LoVo (cell line): ENCODE data around the gene TM9SF1.
"Not testable (repeated sequence)": the region's sequence is repeated elsewhere in the genome, so short reads cannot be mapped to it uniquely, and the experiment has no call there.

Experiments
- DNase-seq: peaks from one replicate; pipeline ENCODE4 v3.0.0-alpha.2; 2016; ENCODE audit warnings: low spot score

The TM9SF1 gene

GRCh38 chr14:24224618-24225071 lies 29.4 kb upstream of the TM9SF1 start:
- DNase-seq: no peak

DNA sequence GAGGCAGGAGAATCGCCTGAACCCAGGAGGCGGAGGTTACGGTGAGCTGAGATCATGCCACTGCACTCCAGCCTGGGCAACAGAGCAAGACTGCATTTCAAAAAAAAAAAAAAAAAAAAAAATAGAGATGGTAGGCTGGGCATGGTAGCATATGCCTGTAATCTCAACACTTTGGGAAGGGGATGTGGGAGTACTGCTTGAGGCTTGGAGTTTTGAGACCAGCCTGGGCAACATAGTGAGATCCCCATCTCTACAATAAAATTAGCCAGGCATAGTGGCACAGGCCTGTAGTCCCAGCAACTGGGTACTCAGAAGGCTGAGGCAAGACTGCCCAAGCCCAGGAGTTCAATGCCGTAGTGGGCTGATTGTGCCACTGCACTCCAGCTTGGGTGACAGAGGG lies 27.7 kb upstream of the TM9SF1 start:
- DNase-seq: not testable (repeated sequence)

DNA sequence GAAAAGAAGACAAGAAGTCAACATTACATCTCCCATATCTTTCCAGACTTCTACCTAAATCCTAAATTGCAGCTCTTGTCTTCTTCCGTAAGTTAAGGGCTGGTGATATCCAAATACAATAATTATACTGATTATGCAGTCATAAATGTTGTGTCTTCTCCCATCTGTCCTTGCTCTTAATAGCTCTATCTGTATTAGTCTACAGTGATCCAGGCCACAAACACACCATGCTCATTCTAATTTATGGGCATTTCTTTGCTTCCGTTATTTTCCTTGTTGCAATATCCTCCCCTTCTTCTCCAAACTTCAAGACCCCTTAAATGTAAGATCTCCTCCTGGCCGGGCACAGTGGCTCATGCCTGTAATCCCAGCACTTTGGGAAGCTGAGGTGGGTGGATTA lies 24.3 kb upstream of the TM9SF1 start:
- DNase-seq: no peak

- no peak for DNase-seq
Observed at GRCh38 chr14:24219080-24219479, 23.8 kb upstream of the TM9SF1 start.

DNA sequence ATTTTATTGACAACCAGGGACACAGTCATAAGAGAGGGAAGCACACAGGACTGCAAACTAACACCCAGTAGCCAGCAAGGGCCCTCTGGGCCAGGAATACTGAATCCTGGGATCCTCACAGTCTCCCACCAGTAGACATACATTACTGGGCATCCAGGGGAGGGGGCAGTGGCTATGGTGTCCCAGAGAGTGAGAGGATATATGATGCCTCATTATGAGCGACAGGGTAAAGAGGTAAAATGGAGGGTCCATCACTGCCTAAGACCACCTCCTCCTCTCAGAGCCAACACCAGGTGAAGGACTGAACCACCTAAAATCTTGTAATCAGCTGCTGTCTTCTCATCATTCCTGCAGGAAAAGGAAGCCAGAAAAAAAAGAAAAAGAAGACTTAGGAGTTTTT lies 21.6 kb upstream of the TM9SF1 start:
- not testable (repeated sequence) for DNase-seq

DNA sequence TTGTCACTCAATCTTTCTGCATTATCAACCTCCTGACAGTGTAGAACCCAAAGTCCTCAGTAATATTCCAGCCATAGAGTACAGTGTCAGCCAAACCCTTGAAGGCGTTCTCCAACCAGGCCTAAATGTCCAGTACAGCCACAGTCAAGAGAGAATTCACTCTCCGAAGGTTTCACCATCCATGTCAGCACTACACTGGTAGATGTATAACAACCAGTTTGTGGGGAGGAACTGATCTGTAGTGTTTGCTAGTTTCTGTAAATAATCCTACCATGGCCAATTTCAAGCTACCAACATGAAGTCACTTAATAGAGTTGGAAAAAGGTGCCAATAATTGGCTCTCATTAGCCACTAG lies 21.1 kb upstream of the TM9SF1 start:
- no peak for DNase-seq

DNA sequence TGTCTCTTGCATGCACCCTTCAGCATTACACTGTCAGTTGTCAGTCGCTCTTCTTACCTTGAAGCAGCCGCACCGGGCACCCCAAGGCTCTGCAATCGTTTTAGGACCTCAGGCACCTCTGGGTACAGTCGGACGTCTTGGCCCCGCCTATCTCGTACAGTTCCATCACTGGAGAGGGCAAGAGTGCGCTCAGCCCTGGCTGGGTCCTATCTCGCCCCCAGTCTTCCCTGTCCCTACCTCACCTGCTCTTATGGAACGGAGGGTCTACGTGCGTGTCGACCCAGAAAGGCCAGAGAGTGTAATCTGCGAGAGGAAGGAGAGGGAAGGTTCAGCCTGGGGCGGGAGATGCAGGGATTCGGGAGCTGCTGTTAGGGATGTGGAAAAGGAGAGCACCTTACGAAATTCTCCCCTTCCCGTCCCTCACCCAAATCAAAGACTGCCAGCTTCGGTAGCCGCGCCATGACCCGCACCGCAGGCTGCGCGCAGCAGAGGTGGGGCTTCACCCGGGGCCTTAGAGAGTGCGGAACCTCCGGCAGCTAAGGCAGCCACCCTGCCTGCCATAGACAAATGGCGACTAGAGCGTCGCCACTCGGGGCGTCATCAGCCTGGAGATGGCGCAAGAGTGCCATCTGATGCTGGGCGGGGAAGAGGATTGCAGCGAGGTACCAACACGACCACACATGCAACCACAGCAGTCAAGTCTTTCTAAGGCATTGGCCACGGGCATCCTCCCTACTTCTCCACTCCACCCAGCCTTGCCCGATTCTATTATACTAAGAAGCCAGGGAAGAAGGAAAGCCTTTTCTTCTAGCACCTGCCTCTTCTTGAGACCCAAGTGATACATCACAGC lies 20.5 kb upstream of the TM9SF1 start, which contains the start of gene MDP1:
TSS of gene MDP1 (minus strand) at position 572 of the 850 bp plus-strand sequence. CDS start at position 461, 111 bp downstream.
- peak; percentile 83 for DNase-seq

DNA sequence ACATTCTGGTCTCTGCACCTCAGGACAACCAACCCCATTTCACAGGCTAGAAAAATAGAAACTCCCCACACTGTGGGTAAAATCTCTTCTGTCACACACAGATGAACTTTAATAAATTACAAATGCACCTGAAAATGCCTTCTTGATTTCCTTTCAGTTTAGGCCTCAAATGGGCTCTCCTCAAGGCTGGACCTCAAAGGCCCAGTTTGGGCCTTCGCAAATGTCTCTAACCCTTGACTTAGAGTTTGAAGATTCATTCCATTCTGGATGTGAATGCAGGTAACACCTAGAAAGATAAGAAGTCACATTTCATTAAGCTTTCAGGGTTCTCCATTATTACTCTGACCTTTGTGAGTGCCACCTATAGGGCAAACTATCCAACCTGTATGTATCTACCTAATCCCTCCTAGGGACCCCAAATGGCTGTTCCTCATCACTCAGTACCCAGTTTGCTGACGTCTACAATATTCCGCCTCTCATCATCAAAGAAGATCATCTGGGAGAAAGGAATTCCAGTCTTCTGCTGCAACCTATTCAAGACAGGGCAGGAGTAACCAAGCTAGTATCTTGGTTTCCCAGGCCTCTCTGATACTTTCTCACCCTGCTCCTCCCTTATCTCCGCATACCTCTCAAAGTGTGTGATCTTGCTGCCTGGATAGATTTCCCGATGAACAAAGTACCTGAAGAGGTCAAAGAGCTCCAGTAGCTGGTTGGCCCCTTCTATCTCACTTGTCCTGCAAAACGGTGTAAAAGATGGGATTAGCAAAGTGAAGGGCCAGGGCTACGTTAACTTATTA lies 18.8 kb upstream of the TM9SF1 start:
- DNase-seq: no peak

GRCh38 chr14:24212924-24213865 lies 18.0 kb upstream of the TM9SF1 start, which contains the start of gene CHMP4A:
Gene CHMP4A, minus strand, starts transcription at chr14:24213488. Its CDS starts 49 bp downstream, at chr14:24213439.
- peak; percentile 98 for DNase-seq

GRCh38 chr14:24211311-24211710 lies 16.1 kb upstream of the TM9SF1 start:
- no peak for DNase-seq

DNA sequence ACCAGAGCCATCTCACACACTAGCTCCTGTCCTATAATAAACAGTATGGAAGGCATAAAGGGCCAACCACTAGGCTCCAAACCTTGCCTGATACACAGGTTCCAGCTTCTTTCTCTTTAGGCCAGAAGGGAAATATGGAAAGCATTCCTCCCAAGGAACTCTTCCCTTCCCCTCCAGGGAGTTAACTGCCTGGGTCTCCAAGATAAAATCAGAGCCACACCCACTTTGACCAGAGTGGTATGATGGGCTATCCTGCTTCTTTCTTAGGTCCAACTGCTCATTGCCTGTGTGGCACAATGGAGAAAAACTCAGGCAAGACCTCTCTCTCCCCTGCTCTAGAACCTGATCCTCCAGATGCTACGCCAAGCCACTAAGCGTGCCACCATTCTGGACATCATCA lies 12.4 kb upstream of the TM9SF1 start:
- DNase-seq: no peak

DNA sequence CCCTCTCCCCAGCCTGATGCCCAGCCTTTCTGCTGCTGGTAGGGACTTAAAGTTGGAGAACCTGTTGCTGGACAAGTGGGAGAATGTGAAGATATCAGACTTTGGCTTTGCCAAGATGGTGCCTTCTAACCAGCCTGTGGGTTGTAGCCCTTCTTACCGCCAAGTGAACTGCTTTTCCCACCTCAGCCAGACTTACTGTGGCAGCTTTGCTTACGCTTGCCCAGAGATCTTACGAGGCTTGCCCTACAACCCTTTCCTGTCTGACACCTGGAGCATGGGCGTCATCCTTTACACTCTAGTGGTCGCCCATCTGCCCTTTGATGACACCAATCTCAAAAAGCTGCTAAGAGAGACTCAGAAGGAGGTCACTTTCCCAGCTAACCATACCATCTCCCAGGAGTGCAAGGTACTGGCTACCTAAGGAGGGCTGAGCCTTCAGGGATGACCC lies 11.9 kb upstream of the TM9SF1 start:
- DNase-seq: no peak

- no peak for DNase-seq
Observed at GRCh38 chr14:24206260-24207103, 11.2 kb upstream of the TM9SF1 start.

GRCh38 chr14:24204163-24205146 lies 9.2 kb upstream of the TM9SF1 start:
- no peak for DNase-seq

DNA sequence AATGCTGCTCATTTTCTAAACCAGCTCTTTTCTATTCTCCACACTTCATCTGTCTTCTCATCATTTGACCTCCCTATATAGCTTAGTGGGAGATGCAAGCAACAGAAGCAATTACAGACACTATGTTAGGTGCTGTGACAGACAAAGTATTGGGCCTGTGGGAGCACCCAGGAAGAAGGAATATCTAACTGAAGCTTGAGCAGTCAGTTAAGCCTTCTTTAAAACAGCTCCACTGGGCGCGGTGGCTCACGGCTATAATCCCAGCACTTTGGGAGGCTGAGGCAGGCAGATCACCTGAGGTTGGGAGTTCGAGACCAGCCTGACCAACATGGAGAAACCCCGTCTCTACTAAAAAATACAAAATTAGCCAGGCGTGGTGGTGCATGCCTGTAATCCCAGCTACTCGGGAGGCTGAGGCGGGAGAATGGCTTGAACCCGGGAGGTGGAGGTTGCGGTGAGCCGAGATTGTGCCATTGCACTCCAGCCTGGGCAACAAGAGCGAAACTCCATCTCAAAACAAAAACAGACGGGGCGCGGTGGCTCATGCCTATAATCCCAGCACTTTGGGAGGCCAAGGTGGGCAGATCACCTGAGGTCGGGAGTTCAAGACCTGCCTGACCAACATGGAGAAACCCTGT lies 8.1 kb upstream of the TM9SF1 start:
- not testable (repeated sequence) for DNase-seq

DNA sequence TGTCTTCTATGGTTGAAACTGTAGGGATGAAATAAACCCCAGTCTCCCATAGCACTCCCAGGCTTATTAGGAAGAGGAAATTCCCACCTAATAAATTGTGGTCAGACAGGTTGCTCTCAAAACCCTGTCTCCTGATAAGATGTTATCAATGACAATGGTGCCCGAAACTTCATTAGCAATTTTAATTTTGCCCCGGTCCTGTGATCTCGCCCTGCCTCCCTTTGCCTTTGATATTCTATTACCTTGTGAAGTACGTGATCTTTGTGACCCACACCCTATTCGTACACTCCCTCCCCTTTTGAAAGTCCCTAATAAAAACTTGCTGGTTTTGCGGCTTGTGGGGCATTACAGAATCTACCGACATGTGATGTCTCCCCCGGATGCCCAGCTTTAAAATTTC lies 7.3 kb upstream of the TM9SF1 start:
- not testable (repeated sequence) for DNase-seq

- no peak for DNase-seq
Observed at GRCh38 chr14:24198814-24199524, 3.7 kb upstream of the TM9SF1 start.

DNA sequence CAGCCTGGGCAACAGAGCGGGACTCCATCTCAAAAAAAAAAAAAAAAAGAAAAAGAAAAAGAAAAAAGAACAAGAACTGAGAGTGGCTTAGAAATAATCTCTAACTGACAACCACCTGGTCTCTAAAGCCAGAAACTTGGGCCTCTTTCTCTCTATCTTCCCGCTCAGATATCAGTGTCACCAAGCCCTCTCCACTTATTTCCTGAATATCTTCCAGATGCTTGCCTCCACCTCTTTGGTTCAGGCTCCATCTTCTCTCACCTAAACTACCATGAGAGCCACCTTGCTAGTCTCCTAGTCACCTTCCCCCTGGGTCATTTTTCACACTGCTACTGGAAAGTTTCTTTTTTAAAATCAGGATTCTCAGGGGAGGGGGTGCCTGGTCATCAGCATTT lies 1.8 kb upstream of the TM9SF1 start:
- no peak for DNase-seq
